ENCODE measurements around the gene MAP7D1. TPM values are rescaled to one million over a fixed set of nuclear protein-coding genes. Genes with fewer than 3 reads are reported as not detected.
A peak's percentile ranks its signal among the peaks of the same experiment; 100 is the strongest.

MAP7D1 gene
- total RNA-seq, 1 experiment from 2014 or later: 49.9 TPM

GRCh38 chr1:36114371-36114770, 41.6 kb upstream of the MAP7D1 start:
- no peak overlapping the region for H3T11ph ChIP-seq (ENCODE audit: low read length)
- H3K4me2 ChIP-seq (ENCODE audit: insufficient read depth, insufficient read length, low read length): no peak overlapping the region
- H4K5ac ChIP-seq (ENCODE audit: insufficient read length, low read depth, low read length): no peak overlapping the region
- no peak overlapping the region for H2BK12ac ChIP-seq (ENCODE audit: insufficient read length, low read depth, low read length)
- no peak overlapping the region for H2AFZ ChIP-seq (ENCODE audit: low read length)
- no peak overlapping the region for H3K9ac ChIP-seq (ENCODE audit: extremely low read depth, insufficient read length, low read length)
- H3K27me3 ChIP-seq (ENCODE audit: insufficient read depth, low read length): no peaks in the 10 kb centered on the region
- H3K56ac ChIP-seq (ENCODE audit: insufficient read length, low read depth, low read length): no peak overlapping the region
- WGBS (ENCODE audit: extremely low coverage, insufficient read length, low lambda C conversion rate): no CpG with 5 or more reads among the region's 5 CpGs
- no peak overlapping the region for H2BK20ac ChIP-seq (ENCODE audit: low read depth, low read length, poor library complexity, severe bottlenecking)
- H4K20me1 ChIP-seq (ENCODE audit: control insufficient read depth, insufficient read depth, insufficient read length): no peaks in the 10 kb centered on the region
- H2BK120ac ChIP-seq (ENCODE audit: low read depth, low read length, poor library complexity, severe bottlenecking): no peak overlapping the region
- H3K79me2 ChIP-seq (ENCODE audit: insufficient read depth, low read length): no peaks in the 10 kb centered on the region
- no peak overlapping the region for H4K8ac ChIP-seq (replicated peaks; ENCODE audit: insufficient read length, low read depth, low read length)
- H3K4me1 ChIP-seq (ENCODE audit: insufficient read depth, low read length): no peaks in the 10 kb centered on the region
- Mint-ChIP-seq H3K36me3 (ENCODE audit: insufficient read depth in 1 of 3, low read depth in 3 of 3) (no peaks in the 10 kb centered on the region), H3K27me3 (ENCODE audit: low read depth) (no peaks in the 10 kb centered on the region; the same call in none of the 2 replicates), H3K27ac (peak overlapping the region in 2 of 3 experiments; percentile 28 to 64; a peak in 2 of 7 replicates), H3K4me1 (peaks cover 5 to 25% of the 10 kb centered on the region in 2 experiments), H3K9me3 (no peaks in the 10 kb centered on the region), H3K4me3 (no peak overlapping the region)
- no peak overlapping the region for H3K23ac ChIP-seq (ENCODE audit: insufficient read length, low read depth, low read length)
- H2BK5ac ChIP-seq (ENCODE audit: insufficient read length, low read length): no peak overlapping the region
- no peak overlapping the region for H3K14ac ChIP-seq (ENCODE audit: insufficient read depth, low read length)
- no peak overlapping the region for H4K91ac ChIP-seq (ENCODE audit: insufficient read length, low read depth, low read length)
- H3K27ac ChIP-seq (ENCODE audit: insufficient read length, low read depth, low read length): no peak overlapping the region
- no peak overlapping the region for H2BK15ac ChIP-seq (ENCODE audit: low read depth, low read length)
- no peak overlapping the region for H3K18ac ChIP-seq (ENCODE audit: insufficient read length, low read depth, low read length)
- H3K79me1 ChIP-seq (ENCODE audit: insufficient read depth, low read depth, low read length, poor library complexity, severe bottlenecking): no peaks in the 10 kb centered on the region
- H3K4ac ChIP-seq (ENCODE audit: low read depth, low read length): no peak overlapping the region
- no peak overlapping the region for H2AK5ac ChIP-seq (ENCODE audit: insufficient read length, low read length)
- H3K23me2 ChIP-seq (ENCODE audit: insufficient read length, low read depth, low read length, poor library complexity, severe bottlenecking): no peaks in the 10 kb centered on the region
- no peak for DNase-seq
- TF ChIP-seq, protein P1, sequence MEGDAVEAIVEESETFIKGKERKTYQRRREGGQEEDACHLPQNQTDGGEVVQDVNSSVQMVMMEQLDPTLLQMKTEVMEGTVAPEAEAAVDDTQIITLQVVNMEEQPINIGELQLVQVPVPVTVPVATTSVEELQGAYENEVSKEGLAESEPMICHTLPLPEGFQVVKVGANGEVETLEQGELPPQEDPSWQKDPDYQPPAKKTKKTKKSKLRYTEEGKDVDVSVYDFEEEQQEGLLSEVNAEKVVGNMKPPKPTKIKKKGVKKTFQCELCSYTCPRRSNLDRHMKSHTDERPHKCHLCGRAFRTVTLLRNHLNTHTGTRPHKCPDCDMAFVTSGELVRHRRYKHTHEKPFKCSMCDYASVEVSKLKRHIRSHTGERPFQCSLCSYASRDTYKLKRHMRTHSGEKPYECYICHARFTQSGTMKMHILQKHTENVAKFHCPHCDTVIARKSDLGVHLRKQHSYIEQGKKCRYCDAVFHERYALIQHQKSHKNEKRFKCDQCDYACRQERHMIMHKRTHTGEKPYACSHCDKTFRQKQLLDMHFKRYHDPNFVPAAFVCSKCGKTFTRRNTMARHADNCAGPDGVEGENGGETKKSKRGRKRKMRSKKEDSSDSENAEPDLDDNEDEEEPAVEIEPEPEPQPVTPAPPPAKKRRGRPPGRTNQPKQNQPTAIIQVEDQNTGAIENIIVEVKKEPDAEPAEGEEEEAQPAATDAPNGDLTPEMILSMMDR (conservative IDR thresholded peaks at IDR 0.05): no peak
- H3K9me3 ChIP-seq (ENCODE audit: control insufficient read depth, low read depth, low read length): no peaks in the 10 kb centered on the region
